Cardiac muscle cell (in vitro differentiated cells and primary cell): ENCODE data around the gene DLEC1. TPM values are rescaled to one million over a fixed set of nuclear protein-coding genes. Genes with fewer than 3 reads are reported as not detected.

Experiments
- DNase-seq, 2 donors: peaks; one replicate each; pipeline versions ENCODE4 v3.0.0 to v3.0.0-alpha.2; 2010 to 2017; ENCODE audit warnings: low read depth in 1 of 2, low spot score in 1 of 2
- H3K27ac ChIP-seq: fragments of 200-600 bp; sonication (generic); 2 replicates; pipeline ENCODE4 v1.5.1; 2016
- H3K27me3 ChIP-seq: fragments of 200-600 bp; sonication (generic); 2 replicates; pipeline ENCODE4 v1.6.0; 2016; ENCODE audit warnings: control low read depth
- H3K36me3 ChIP-seq: fragments of 200-600 bp; sonication (generic); 2 replicates; pipeline ENCODE4 v1.5.1; 2016; ENCODE audit warnings: control low read depth
- H3K4me1 ChIP-seq: fragments of 200-600 bp; sonication (generic); 2 replicates; pipeline ENCODE4 v1.8.1; 2017; ENCODE audit warnings: low read depth, mild to moderate bottlenecking, mixed run types
- H3K4me3 ChIP-seq: fragments of 200-600 bp; sonication (generic); 2 replicates; pipeline ENCODE4 v1.5.1; 2016; ENCODE audit warnings: mild to moderate bottlenecking
- H3K9me3 ChIP-seq: fragments of 200-600 bp; sonication (generic); 2 replicates; pipeline ENCODE4 v1.5.1; 2017; ENCODE audit warnings: low read depth, mild to moderate bottlenecking, control low read depth
- polyA plus RNA-seq: library from polyadenylated mRNA; unstranded; fragments of >200 nt; fragmentation: Nextera tagmentation; extraction: Ambion mirVana; gene quantifications from 2 replicates; pipeline ENCODE4 v1.2.1, GENCODE V29; 2016
- total RNA-seq: library from RNA; depleted of rRNA; stranded (reverse); fragments of >200 nt; gene quantifications from 2 replicates; pipeline ENCODE4 v1.2.3, GENCODE V29; 2016
- TF ChIP-seq, protein P1 (sequence below): IDR thresholded peaks from 2 replicates; pipeline ENCODE4 v1.5.1; 2012; ENCODE audit warnings: low read depth, mild to moderate bottlenecking, low read length

DLEC1 gene
- total and polyA plus RNA-seq, 2 experiments from 2014 or later: 0.15 TPM; not detected in 1

DNA sequence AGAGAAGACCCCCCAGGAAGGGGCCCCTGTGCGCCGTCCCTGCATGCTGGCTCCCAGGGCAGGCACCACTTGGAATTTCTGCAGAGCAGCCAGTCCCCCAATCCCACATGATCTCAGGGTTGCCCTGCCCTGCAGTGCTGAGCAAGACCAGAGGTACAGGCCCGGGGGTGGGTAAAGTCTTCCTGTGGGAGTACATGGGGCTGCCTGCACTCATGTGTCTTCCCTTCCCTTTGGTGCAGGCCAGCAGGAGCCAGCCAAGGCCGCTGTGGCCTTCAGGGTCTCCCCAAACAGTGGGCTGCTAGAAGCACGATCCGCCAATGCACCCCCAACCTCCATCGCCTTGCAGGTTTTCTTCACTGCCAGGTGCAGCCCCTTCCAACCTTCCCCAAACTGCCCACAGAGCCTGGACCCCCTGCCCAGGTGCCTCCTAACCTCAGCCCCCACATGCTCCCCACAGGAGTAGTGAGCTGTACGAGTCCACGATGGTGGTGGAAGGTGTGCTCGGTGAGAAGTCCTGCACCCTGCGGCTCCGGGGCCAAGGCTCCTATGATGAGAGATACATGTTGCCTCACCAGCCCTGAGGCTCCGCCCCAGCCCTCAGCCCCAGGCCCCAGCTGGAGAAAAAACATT lies 82.9 kb downstream of the DLEC1 start:
- no peaks in the 10 kb centered on the region for H3K9me3 ChIP-seq
- no peak for DNase-seq
- H3K27ac ChIP-seq: no peak overlapping the region
- no peaks in the 10 kb centered on the region for H3K27me3 ChIP-seq
- no peak overlapping the region for H3K4me3 ChIP-seq
- no peaks in the 10 kb centered on the region for H3K4me1 ChIP-seq
- TF ChIP-seq, protein P1, sequence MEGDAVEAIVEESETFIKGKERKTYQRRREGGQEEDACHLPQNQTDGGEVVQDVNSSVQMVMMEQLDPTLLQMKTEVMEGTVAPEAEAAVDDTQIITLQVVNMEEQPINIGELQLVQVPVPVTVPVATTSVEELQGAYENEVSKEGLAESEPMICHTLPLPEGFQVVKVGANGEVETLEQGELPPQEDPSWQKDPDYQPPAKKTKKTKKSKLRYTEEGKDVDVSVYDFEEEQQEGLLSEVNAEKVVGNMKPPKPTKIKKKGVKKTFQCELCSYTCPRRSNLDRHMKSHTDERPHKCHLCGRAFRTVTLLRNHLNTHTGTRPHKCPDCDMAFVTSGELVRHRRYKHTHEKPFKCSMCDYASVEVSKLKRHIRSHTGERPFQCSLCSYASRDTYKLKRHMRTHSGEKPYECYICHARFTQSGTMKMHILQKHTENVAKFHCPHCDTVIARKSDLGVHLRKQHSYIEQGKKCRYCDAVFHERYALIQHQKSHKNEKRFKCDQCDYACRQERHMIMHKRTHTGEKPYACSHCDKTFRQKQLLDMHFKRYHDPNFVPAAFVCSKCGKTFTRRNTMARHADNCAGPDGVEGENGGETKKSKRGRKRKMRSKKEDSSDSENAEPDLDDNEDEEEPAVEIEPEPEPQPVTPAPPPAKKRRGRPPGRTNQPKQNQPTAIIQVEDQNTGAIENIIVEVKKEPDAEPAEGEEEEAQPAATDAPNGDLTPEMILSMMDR: no peak
- H3K36me3 ChIP-seq: peaks cover 38% of the 10 kb centered on the region

DNA sequence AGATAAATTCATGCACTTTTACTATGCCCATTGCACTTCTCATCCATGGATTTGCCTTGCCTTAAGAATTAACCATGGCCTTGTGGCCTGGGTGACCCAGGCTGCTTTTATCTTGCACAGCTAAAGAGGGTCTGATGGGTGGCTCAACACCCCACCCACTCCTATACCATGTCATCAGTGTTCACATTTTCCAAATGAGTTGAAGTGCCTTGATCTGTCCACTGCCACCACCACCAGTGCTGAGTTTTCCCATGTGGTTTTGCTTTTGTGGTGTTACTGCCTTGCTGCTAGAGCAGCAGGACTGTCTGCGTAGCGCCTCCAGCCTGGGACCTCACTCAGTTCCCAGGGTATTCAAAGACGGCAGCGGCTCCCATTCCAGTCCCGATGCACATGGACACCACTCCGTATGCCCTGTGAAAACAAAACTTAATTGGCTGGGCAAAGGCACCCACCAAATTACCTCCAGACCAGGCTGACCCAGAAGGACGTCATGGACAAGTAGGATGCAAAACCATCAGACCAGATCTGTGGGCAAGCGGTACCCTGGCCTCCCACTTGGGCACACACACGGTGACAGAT lies 83.8 kb downstream of the DLEC1 start:
- H3K36me3 ChIP-seq: peaks cover 47% of the 10 kb centered on the region
- H3K4me3 ChIP-seq: no peak overlapping the region
- H3K27ac ChIP-seq: no peak overlapping the region
- H3K9me3 ChIP-seq: no peaks in the 10 kb centered on the region
- H3K27me3 ChIP-seq: no peaks in the 10 kb centered on the region
- no peaks in the 10 kb centered on the region for H3K4me1 ChIP-seq
- DNase-seq: no peak
- TF ChIP-seq, protein P1: no peak

DNA sequence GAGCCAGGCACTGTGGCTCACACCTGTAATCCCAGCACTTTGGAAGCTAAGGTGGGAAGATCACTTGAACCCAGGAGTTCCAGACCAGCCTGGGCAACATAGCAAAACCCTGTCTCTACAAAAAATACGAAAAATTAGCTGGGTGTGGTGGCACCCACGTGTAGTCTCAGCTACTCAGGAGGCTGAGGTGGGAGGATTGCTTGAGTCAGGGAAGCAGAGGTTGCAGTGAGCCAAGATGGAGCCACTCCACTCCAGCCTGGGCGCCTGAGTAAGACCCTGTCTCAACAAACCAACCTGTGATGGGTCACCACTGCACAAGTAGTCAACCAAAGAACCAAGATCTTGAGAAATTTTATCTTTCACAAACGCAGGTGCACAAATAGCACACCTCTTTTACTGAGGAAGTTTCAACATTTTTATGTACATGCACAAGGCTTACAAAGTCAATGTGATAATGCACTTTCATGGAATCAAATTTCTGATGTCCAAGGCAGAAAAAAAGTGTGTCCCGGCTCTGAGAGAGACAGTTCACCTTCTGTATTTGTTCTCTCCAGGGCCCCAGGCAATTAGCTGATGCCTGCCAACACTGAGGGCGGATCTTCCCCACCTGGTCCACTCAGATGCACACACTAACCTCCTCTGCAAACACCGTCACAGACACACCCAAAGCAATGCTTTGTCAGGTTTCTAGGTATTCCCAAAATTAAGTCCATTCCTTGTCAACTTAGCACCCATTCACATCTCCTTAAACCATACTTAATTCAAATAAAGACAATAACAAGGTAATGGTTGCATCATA lies 85.5 kb downstream of the DLEC1 start:
- H3K4me1 ChIP-seq: no peaks in the 10 kb centered on the region
- H3K36me3 ChIP-seq: peaks cover 55% of the 10 kb centered on the region
- H3K4me3 ChIP-seq: no peak overlapping the region
- H3K27me3 ChIP-seq: no peaks in the 10 kb centered on the region
- TF ChIP-seq, protein P1: no peak
- no peaks in the 10 kb centered on the region for H3K9me3 ChIP-seq
- no peak overlapping the region for H3K27ac ChIP-seq
- DNase-seq: no peak

DNA sequence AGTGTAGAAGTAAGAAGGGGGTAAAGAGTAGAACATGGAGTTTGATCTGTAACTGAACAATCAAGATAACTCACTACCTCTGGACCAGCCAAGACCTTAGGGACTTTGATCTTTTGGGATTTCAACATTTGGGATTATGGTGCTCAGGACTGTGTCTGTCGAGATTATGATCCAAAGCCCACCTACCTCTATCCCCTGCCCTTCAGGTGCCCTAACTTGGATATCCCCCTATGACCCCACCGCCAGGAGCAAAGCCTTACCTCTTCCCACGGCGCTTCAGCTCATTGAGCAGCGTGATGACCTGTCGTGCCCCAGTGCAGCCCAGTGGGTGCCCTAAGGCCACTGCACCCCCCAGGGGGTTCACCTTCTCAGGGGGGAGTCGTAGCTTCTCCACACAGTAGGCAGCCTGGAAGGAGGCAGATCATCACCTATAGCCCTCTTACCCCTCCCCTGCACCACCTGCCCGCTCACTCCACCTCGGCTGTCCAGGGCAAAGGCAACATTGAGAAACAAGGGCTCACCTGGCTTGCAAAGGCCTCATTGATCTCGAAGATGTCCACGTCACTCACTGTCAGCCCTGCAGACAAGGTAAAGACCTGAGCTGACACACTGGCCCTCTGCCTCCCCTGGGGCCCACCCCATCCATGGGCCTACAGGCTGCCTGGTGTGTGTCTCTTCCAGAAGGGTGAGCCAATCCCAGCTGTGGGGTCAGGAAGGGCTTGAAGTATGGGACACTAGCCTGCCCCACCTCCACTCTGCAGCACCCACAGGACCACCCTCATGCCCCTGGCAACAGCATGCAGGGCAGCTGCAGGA lies 86.5 kb downstream of the DLEC1 start:
- Histone ChIP-seq H3K27me3 (no peaks in the 10 kb centered on the region), H3K9me3 (no peaks in the 10 kb centered on the region), H3K36me3 (peaks cover 57% of the 10 kb centered on the region), H3K4me1 (no peaks in the 10 kb centered on the region), H3K4me3 (no peak overlapping the region), H3K27ac (no peak overlapping the region)
- TF ChIP-seq, protein P1: no peak
- DNase-seq: no peak

DNA sequence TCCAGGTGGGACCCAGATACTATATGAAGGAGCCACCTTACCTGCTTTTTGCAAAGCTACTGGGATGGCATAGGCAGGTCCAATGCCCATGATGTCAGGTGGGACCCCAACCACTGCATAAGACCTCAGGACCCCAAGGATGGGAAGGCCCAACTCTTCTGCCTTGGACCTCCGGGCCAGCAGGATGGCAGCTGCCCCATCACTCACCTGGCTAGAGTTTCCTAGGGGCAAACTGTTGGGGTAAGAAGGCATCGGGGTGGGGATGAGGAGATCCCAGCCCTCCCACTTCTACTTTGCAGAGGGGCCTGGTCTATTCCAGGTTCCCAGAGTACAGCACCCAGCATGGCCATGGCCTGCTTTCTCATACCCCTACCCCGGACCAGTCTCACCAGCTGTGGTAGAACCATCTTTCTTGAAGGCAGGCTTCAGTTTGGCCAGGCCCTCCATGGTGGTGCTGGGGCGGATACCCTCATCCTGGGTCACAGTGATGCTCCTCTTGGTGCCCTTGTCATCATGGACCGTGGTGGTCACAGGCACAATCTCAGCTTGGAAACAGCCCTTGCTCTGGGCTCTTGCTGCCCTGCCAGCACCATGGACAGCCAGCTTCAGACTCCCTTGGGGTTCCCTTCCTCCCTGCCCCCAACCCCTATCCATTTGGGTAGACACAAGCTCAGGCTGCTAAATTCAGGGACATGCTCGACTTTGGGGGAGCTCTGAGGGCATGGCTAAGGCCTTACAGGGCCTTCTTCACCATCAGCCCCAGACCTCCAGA lies 87.3 kb downstream of the DLEC1 start:
- no peak overlapping the region for H3K4me3 ChIP-seq
- DNase-seq: no peak
- TF ChIP-seq, protein P1: no peak
- H3K27ac ChIP-seq: no peak overlapping the region
- no peaks in the 10 kb centered on the region for H3K27me3 ChIP-seq
- no peaks in the 10 kb centered on the region for H3K4me1 ChIP-seq
- H3K9me3 ChIP-seq: no peaks in the 10 kb centered on the region
- H3K36me3 ChIP-seq: peaks cover 60% of the 10 kb centered on the region
